Neural progenitor cell (in vitro differentiated cells): Measurements from ENCODE around the gene OR9A2.

Experiments used
- CTCF ChIP-seq: fragments of 200-600 bp; sonication (generic); IDR thresholded peaks from 2 replicates; pipeline ENCODE4 v1.5.1; 2017; ENCODE audit warnings: antibody characterized with exemption, mild to moderate bottlenecking
- EZH2 ChIP-seq: fragments of 200-600 bp; sonication (generic); IDR thresholded peaks from 2 replicates; pipeline ENCODE4 v1.6.1; 2017; ENCODE audit warnings: antibody characterized with exemption, mild to moderate bottlenecking, moderate library complexity

GRCh38 chr7:143005632-143006260, 21.2 kb downstream of the OR9A2 start:
- TF ChIP-seq EZH2 = no peak
- no peak for TF ChIP-seq CTCF
